CD4-positive, alpha-beta T cell treated with Interleukin-17A for 1 hour (primary cell): ENCODE results near the gene BLOC1S6.
"Not testable (repeated sequence)": the region's sequence is repeated elsewhere in the genome, so short reads cannot be mapped to it uniquely, and the experiment has no call there.

Experiments used
- DNase-seq: peaks from one replicate; pipeline ENCODE4 v3.0.0-alpha.2; 2020

Gene BLOC1S6

GRCh38 chr15:45641999-45642932 lies 55.1 kb downstream of the BLOC1S6 start:
- no peak for DNase-seq

- no peak for DNase-seq
Observed at GRCh38 chr15:45644437-45644836, 57.3 kb downstream of the BLOC1S6 start.

DNA sequence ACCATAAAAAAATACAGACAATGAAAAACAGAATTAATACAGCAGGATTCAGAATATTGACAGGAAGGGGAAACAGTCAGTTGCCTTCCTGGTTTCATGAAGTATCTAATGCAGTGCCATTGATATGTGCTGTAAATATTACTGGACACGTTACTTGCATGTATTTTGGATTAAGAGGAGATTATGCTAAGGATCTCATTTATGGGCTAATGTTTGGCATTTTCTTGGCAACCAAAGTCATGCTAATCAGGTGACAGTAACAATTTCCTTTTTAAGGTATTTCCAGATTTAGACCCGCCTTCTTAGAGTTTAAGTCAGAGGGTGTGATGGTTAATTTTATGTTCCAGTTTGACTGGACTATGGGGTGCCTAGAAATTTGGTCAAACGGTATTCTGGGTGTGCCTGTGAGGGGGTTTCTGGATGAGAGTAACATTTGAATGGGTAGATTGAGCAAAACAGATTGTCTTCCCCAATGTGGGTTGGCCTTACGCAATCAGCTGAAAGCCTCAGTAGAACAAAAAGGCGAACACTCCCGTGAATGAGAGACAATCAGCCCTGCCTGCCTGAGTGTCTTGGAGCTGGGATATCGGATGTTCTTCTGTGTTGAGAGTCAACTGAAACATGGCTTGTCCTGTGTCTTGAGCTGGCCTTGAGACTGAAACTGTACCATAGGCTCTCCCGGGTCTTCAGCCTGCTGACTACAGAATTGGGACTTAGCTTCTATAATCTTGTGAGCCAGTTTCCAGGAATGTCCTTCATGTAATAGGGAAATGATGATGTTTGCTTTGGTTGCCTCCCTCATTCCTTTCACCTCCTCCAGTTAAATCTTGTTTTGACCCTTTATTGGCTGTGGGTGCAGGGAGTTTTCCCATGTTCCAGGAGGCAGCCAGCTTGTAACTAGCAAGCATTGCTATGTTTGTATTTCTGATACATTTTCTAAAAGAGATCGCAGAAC lies 58.1 kb downstream of the BLOC1S6 start:
- DNase-seq, result no peak

GRCh38 chr15:45646220-45646619 lies 59.0 kb downstream of the BLOC1S6 start:
- no peak for DNase-seq

DNA sequence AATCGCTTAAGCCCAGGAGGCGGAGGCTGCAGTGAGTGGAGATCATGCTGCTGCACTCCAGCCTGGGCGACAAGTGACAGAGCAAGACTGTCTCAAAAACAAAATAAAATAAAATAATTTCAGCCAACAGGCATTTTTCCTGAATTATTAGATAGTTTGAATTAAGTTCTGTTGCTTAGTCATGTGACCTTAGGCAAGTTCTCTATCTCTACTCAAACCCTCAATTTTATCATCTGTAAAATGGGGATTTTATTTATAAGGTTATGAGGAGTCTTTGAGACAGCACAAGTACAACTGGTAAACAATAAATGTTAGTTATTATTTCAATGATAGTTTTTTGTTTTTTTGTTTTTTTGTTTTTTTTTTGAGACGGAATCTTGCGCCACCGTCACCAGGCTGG lies 60.6 kb downstream of the BLOC1S6 start:
- DNase-seq, result no peak

GRCh38 chr15:45648521-45649200 lies 61.5 kb downstream of the BLOC1S6 start:
- DNase-seq, result no peak

- DNase-seq, result not testable (repeated sequence)
Observed at GRCh38 chr15:45650007-45650406, 62.8 kb downstream of the BLOC1S6 start.

- DNase-seq, result no peak
Observed at GRCh38 chr15:45650889-45651525, 63.8 kb downstream of the BLOC1S6 start.

GRCh38 chr15:45653702-45654424 lies 66.7 kb downstream of the BLOC1S6 start:
- no peak for DNase-seq

DNA sequence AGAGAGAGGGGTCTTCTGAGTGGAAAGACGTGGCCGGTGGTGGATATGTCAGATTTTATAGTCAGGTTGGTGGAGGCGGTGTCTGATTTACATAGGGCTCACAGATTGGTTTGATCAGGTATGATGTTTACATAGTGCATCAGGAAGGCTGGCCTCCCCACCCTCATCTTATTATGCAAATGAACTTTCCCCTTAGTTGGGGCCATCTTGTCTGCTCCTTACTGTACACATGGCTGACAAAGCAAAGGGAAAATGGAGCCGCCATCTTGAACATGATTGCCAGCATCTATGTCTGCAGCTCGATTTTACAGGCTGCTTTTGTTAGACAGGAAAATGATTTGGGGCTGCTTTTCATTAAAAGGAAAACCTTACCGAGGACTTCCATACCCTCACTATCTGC lies 67.6 kb downstream of the BLOC1S6 start:
- DNase-seq, result no peak

DNA sequence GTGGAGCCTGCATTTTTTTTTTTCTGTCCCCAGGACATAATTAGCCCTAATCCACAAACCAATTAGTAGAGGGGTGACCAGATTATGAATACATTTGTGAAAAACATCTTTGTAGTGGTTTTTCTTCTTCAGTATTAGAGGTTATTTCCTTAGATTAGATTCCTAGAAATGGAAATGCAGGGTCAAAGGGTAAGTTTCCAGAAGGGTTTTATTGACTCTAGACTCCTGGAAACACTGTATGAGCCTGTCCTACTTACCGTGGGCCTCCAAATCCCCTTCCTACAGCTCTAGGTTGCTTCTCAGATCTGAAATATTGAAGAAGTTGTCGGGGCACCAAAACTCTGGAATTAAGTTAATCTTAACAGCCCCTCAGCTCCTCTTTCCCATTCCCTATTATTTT lies 70.1 kb downstream of the BLOC1S6 start:
- DNase-seq, result no peak

DNA sequence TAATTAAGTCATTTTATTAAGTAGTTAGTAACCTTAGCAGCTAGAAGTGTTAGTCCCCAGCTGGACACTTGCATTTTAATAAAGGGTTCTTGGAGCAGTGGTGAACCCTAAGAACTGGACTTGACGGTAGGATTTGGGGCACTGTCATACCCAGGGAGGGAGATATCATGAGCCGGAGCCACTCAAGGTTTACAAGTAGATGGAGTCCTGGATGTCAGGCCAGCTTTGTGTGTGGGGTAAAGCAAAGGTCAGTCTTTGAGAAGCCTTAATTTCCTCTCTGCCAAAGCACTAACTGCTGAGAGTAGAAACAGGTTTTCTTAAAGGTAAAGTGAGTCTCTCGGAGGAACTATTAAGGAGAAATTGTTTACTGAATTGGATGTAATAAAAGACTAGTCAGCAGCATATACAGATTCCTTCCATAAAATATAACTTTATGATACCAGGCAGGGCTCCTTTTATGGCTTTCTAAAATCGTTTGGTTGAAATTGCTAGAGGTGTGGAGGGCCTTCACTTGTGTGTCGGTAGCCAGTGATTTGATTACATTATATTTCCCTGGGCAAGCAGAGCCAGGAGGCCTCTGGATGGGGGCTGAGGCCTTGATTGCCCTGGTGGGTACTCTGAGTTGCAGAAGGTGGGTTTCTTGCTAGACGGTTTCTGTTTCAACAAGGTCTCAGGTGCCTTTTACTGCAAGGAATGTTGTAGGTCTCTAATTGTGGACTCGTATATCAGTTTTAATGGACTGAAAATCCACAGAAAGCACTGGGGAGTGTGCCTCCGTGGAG lies 70.8 kb downstream of the BLOC1S6 start:
- DNase-seq, result no peak
